ENCODE measurements around the gene FHIT.

- TF ChIP-seq CTCF (IDR thresholded peaks at IDR 0.05) (no peak), POLR2AphosphoS5 (IDR thresholded peaks at IDR 0.05) (no peak), POLR2A (IDR thresholded peaks at IDR 0.05) (no peak), EP300 (IDR thresholded peaks at IDR 0.05) (no peak)
Observed at GRCh38 chr3:60600848-60601247, 650.4 kb downstream of the FHIT start.

All from suprapubic skin (tissue), 4 donors.